ENCODE data around the gene RALGAPB. TPM values are rescaled to one million over a fixed set of nuclear protein-coding genes. Genes with fewer than 3 reads are reported as not detected.
"Not testable (repeated sequence)": the region's sequence is repeated elsewhere in the genome, so short reads cannot be mapped to it uniquely, and the experiment has no call there.

Gene RALGAPB
- polyA plus RNA-seq, 1 donor: 50.6 TPM

DNA sequence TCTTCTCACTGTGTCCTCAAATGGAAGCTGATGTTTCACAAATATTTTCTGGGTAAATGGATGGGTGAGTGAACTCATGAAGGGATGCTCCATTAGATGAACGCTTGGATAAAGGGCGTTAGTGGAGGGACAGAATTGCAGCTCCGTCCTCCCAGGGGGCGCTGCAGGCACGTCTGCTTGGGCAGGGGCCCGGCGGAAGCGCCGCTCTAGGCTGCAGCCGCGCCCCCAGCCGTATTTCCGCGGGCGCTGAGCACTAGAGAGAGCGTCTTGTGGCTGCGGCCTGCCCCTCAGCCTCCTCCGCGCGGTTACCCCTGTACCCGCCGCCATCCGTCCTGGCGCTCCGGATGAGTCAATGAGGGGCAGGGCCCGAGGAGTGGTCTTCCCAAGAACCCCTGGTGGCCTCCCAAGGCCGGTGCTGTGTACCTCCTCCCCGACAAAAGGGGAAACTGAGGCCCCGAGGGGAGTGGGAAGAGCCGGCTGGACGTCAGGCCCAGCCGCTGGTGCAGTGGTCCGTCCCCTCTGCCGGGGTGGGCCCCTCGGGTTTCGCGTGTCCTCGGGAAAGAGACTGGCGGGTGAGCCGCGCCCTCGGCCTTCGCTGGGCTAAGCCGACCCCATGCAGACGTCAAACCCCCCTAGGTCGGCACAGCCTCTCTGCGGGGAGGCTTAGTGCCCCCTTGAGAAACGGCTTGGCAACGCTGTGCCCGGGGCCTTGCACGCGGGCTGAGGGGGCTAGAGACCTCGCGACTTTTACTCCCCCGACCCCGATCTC lies 26.0 kb upstream of the RALGAPB start:
- peak; percentile 88 for DNase-seq

- DNase-seq: no peak
These were observed 25.4 kb upstream of the RALGAPB start for GRCh38 chr20:38447251-38447661.

DNA sequence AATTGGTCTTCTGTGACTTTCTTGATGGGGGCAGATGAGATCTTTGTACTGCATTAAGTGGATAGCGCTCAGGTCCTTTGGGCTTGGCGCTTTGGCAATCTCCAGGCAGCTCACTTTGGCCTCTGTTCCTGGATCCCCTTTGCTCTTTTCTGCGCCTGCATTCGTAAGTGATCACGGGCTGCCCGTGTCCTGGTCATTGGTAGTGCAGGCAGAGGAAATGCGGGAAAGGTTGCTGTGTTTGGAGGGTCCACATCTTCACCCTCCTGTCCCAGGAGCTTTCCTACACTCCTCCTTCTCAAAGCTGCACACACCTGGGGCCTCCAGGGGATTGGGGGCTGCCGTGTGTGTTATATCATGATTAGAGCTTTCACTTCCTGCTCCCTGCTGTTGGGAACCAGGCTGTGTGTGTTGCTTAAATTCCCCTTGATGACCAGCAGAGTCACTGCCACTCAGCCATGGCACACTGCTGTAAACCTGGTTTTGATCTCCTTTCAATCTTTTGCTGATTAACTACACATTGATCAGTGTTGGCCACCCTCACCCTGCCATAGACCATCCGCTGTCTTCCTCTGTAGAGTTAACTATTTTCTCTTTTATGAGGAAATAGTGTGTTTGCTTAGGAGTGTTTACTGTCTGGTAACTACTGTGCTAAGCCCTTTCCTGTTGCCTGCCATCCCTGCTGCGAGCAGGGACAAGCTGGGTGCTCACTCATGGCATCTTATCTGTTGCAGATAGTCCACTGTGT lies 24.5 kb upstream of the RALGAPB start:
- no peak for DNase-seq

GRCh38 chr20:38449046-38449445 lies 23.6 kb upstream of the RALGAPB start:
- DNase-seq: no peak

GRCh38 chr20:38450412-38450975 lies 22.1 kb upstream of the RALGAPB start:
- DNase-seq: no peak

- no peak for DNase-seq
These were observed 19.6 kb upstream of the RALGAPB start for GRCh38 chr20:38452880-38453624.

DNA sequence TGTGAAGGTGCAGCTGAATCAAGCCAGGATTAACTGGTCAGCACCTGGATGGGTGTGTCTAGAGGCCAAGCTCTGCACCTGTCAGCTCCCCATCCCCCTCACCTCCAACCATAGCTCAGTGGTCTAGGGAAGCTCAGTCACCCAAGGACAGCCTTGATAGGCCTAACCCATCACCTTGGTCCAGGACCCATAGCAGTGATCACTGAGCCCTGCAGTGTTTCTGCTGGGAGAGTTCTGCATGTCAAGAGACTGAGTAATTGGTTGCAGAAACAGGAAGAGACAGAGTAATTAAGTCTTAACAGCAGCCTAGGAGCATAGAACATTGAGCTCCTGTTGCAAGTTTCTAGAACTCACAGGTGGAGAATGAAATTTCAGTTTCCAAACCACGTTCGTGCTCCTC lies 18.7 kb upstream of the RALGAPB start:
- no peak for DNase-seq

GRCh38 chr20:38454556-38455473 lies 17.8 kb upstream of the RALGAPB start:
- DNase-seq: no peak

DNA sequence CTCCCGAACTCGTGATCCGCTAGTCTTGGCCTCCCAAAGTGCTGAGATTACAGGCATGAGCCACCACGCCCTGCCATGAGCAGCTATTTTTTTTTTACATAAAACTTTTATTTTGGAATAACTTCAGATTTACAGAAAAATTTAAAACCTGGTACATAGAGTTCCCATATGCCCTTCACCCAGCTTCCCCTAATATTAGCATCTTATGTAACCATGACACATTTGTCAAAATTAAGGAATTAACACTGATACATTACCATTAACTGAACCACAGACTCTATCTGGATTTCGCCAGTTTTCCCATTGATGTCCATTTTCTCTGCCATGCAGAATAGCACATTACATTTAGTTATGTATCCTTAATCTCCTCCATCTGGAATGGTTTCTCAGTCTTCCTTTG lies 14.3 kb upstream of the RALGAPB start:
- no peak for DNase-seq

DNA sequence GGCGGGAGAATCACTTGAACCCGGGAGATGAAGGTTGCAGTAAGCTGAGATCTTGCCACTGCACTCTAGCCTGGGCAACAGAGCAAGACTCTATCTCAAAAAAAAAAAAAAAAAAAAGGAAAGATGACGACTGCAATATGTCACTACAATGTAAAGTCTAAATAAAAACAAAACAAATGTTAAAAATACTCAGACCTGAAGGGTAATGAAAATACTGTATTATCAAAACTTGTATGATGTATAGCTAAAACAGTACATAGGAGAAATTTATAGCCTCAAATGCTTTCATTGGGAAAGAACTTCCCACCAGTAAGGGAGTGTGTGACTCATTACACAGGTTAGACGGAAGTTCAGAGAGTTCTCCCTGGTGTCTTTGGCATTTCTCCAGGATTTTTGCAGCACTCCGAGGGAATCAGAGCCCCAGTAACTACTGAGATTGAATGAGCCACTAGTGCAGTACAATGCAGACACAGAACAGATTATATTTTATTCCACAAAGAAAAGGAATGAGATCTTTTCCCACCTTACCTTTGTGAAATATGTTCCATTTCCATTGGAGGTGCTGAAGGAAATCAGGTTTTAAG lies 12.5 kb upstream of the RALGAPB start:
- DNase-seq: peak; percentile 68

DNA sequence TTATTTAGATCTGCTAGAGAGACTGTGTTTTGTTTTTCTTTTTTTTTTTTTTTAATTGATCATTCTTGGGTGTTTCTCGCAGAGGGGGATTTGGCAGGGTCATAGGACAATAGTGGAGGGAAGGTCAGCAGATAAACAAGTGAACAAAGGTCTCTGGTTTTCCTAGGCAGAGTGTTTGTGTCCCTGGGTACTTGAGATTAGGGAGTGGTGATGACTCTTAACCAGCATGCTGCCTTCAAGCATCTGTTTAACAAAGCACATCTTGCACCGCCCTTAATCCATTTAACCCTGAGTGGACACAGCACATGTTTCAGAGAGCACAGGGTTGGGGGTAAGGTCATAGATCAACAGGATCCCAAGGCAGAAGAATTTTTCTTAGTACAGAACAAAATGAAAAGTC lies 12.0 kb upstream of the RALGAPB start:
- DNase-seq: not testable (repeated sequence)

DNA sequence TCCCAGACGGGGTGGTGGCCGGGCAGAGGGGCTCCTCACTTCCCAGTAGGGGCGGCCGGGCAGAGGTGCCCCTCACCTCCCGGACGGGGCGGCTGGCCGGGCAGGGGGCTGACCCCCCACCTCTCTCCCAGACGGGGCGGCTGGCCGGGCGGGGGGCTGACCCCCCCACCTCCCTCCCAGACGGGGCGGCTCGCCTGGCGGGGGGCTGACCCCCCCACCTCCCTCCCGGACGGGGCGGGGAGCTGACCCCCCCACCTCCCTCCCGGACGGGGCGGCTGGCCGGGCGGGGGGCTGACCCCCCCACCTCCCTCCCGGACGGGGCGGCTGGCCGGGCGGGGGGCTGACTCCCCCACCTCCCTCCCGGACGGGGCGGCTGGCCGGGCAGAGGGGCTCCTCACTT lies 11.5 kb upstream of the RALGAPB start:
- not testable (repeated sequence) for DNase-seq

DNA sequence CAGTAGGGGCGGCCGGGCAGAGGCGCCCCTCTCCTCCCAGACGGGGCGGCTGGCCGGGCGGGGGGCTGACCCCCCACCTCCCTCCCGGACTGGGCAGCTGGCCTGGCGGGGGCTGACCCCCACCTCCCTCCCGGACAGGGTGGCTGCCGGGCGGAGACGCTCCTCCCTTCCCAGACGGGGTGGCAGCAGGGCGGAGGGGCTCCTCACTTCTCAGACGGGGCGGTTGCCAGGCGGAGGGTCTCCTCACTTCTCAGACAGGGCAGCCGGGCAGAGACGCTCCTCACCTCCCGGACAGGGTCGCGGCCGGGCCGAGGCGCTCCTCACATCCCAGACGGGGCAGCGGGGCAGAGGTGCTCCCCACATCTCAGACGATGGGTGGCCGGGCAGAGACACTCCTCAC lies 11.1 kb upstream of the RALGAPB start:
- not testable (repeated sequence) for DNase-seq

DNA sequence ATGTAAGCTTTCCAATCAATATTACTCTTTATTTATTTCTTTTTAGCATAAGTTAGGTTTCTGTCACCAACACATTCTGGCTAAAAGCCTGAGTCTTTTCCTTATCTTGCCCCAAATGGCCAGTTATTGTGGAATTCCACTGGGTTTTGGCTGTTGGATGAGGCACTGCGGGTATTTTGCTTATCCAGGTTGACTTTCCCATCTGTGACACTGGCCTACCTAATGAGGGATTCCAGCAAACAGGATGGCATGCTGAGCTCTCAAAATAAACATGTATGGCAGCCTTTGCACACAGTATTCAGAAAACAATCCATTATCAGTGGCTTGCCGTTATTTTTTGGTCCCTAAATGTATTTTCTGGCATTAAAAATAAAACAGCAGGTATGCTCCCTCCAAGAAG lies 6.5 kb upstream of the RALGAPB start:
- no peak for DNase-seq

GRCh38 chr20:38466983-38467382 lies 5.7 kb upstream of the RALGAPB start:
- DNase-seq: no peak

- no peak for DNase-seq
These were observed 1.4 kb upstream of the RALGAPB start for GRCh38 chr20:38471245-38471644.

- no peak for DNase-seq
These were observed 593 bp upstream of the RALGAPB start for GRCh38 chr20:38471987-38472512.

DNA sequence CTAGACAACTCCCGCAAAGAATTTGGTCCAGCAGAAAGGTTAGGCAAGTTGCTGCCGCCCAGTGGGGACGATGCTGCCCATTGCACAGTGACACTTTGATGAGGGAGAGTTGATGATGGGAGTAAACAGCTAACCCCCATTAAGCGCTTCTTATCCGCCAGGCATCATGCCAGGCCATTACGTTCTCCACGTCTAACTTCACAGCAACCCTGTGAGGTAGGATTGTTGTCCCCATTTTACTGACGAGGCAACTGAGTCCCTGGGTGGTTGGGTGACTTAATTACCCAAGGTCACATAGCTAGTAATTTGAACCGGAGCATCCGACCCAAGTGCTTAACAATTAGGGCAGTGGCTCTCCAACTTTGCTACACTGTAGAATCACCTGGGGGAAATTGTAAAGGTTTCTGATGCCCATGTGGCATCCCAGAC lies 738 bp downstream of the RALGAPB start:
- no peak for DNase-seq

- DNase-seq: no peak
These were observed 5.1 kb downstream of the RALGAPB start for GRCh38 chr20:38477747-38478146.

GRCh38 chr20:38479596-38479995 lies 7.0 kb downstream of the RALGAPB start:
- DNase-seq: no peak

- no peak for DNase-seq
These were observed 12.4 kb downstream of the RALGAPB start for GRCh38 chr20:38485041-38485440.
